ENCODE results near the gene CANX. TPM values are rescaled to one million over a fixed set of nuclear protein-coding genes. Genes with fewer than 3 reads are reported as not detected.
A peak's percentile ranks its signal among the peaks of the same experiment; 100 is the strongest.

Gene CANX
- total RNA-seq, 1 experiment from 2014 or later = 766 TPM

- TF ChIP-seq REST (IDR thresholded peaks at IDR 0.05; ENCODE audit: low read depth) (no peak), YY1 (IDR thresholded peaks at IDR 0.05; ENCODE audit: extremely low read depth, insufficient replicate concordance, low read depth, low read length) (peak; percentile 96), MAX (IDR thresholded peaks at IDR 0.05) (no peak), EZH2 (IDR thresholded peaks at IDR 0.05) (no peak), CEBPB (IDR thresholded peaks at IDR 0.05; ENCODE audit: low read depth) (no peak), CTCF (IDR thresholded peaks at IDR 0.05 in 2 of 3, conservative IDR thresholded peaks at IDR 0.05 in 1 of 3; ENCODE audit: borderline replicate concordance in 1 of 3, insufficient read depth in 1 of 3, low read depth in 2 of 3, low read length in 2 of 3) (no peak), RAD21 (IDR thresholded peaks at IDR 0.05; ENCODE audit: low read depth) (no peak), ZFX (IDR thresholded peaks at IDR 0.05) (no peak), POLR2AphosphoS5 (IDR thresholded peaks at IDR 0.05; ENCODE audit: low read depth, low read length) (peak; percentile 84), SIN3A (IDR thresholded peaks at IDR 0.05; ENCODE audit: low read depth) (0 out of 2 replicates have a peak, but pooled peaks have one; percentile 62), EZH2phosphoT487 (IDR thresholded peaks at IDR 0.05; ENCODE audit: borderline replicate concordance) (no peak), TCF7L2 (IDR thresholded peaks at IDR 0.05; ENCODE audit: borderline replicate concordance, extremely low read depth, insufficient read depth, insufficient read length) (peak; percentile 95)
Observed at GRCh38 chr5:179732412-179732917, 33.7 kb downstream of the CANX start, which contains the start of gene MAML1 (continued).

Measured in HCT116 (cell line).